Keratinocyte (primary cell): ENCODE data around the gene NPAS3. TPM values are rescaled to one million over a fixed set of nuclear protein-coding genes. Genes with fewer than 3 reads are reported as not detected.

ENCODE experiments used
- DNase-seq: peaks from one replicate; pipeline ENCODE4 v3.0.0-alpha.2; 2011; ENCODE audit warnings: low read depth, missing footprints, low spot score
- FAIRE-seq: peaks from 2 replicates; lab custom pipeline; 2011; peaks lifted over from hg19 to GRCh38; lab: Jason Lieb, UNC
- H2AFZ ChIP-seq: 2 replicates; pipeline ENCODE4 v1.6.0; 2012; ENCODE audit warnings: low read length, control low read depth, inconsistent platforms; ENCODE audit not compliant: control insufficient read depth
- H3K27ac ChIP-seq: 2 replicates; pipeline ENCODE4 v1.5.1; 2011; ENCODE audit warnings: low read length; ENCODE audit not compliant: control insufficient read depth, insufficient read depth
- H3K27me3 ChIP-seq: 3 replicates; pipeline ENCODE4 v1.6.0; 2011; ENCODE audit warnings: low read length; ENCODE audit not compliant: control insufficient read depth, insufficient read depth; ENCODE audit errors: extremely low read depth
- H3K36me3 ChIP-seq, 2 experiments: 2 replicates in 1 of 2; 3 replicates in 1 of 2; pipeline ENCODE4 v1.5.1; 2011; ENCODE audit warnings: low read length in 2 of 2, mild to moderate bottlenecking in 1 of 2; ENCODE audit not compliant: control insufficient read depth in 2 of 2, insufficient read depth in 2 of 2; ENCODE audit errors: extremely low read depth in 1 of 2
- H3K4me1 ChIP-seq: 3 replicates; pipeline ENCODE4 v1.5.1; 2011; ENCODE audit warnings: low read length; ENCODE audit not compliant: control insufficient read depth, insufficient read depth; ENCODE audit errors: extremely low read depth
- H3K4me2 ChIP-seq: 3 replicates; pipeline ENCODE4 v1.6.0; 2011; ENCODE audit warnings: low read depth, low read length; ENCODE audit not compliant: control insufficient read depth, insufficient read depth; ENCODE audit errors: extremely low read depth
- H3K4me3 ChIP-seq, 3 experiments: fragments of 200-600 bp in 1 of 3; sonication (generic) in 1 of 3; 2 replicates in 2 of 3; 3 replicates in 1 of 3; pipeline ENCODE4 v1.5.1; 2011 to 2016; ENCODE audit warnings: low read length in 3 of 3, mild to moderate bottlenecking in 3 of 3, control low read depth in 2 of 3, inconsistent platforms in 1 of 3, low read depth in 1 of 3, mixed read lengths in 1 of 3, mixed run types in 1 of 3, moderate library complexity in 1 of 3; ENCODE audit not compliant: control insufficient read depth in 2 of 3, insufficient read depth in 2 of 3; ENCODE audit errors: extremely low read depth in 1 of 3
- H3K79me2 ChIP-seq: 2 replicates; pipeline ENCODE4 v1.6.0; 2012; ENCODE audit warnings: low read length; ENCODE audit not compliant: control insufficient read depth, insufficient read depth
- H3K9ac ChIP-seq: 3 replicates; pipeline ENCODE4 v1.6.0; 2011; ENCODE audit warnings: low read length; ENCODE audit not compliant: control insufficient read depth, insufficient read depth; ENCODE audit errors: extremely low read depth
- H3K9me1 ChIP-seq: 3 replicates; pipeline ENCODE4 v1.6.0; 2011; ENCODE audit warnings: low read length; ENCODE audit not compliant: control insufficient read depth, insufficient read depth; ENCODE audit errors: extremely low read depth
- H3K9me3 ChIP-seq: 2 replicates; pipeline ENCODE4 v1.5.1; 2012; ENCODE audit warnings: low read depth, low read length; ENCODE audit not compliant: control insufficient read depth
- H4K20me1 ChIP-seq: 3 replicates; pipeline ENCODE4 v1.6.0; 2011; ENCODE audit warnings: low read length; ENCODE audit not compliant: control insufficient read depth, insufficient read depth; ENCODE audit errors: extremely low read depth
- EZH2 ChIP-seq: IDR thresholded peaks from one replicate; pipeline ENCODE4 v1.6.1; 2012; ENCODE audit warnings: inconsistent platforms, mild to moderate bottlenecking, low read length, moderate library complexity
- dilution Hi-C: fragments of 300-500 bp; cut with MboI; formaldehyde crosslinking; loops from one replicate; pipeline ENCODE4 v1.7.0; 2020; ENCODE audit warnings: low sequenced_read_pairs; ENCODE audit not compliant: extremely low pct_ligation_motif_present
- polyA plus RNA-seq, 5 experiments: library from polyadenylated mRNA; depleted of rRNA in 3 of 5; stranded (reverse) in 3 of 5; stranded (forward) in 1 of 5; unstranded in 1 of 5; fragments of >200 nt; gene quantifications; 1 replicate in 1 of 5; 2 replicates in 3 of 5; 3 replicates in 1 of 5; pipeline versions ENCODE4 v1.2.1 to v1.2.3, GENCODE V29; 2011 to 2012; ENCODE audit warnings: missing spikeins in 2 of 5, low read depth in 1 of 5, low replicate concordance in 1 of 5
- TF ChIP-seq, protein P1 (sequence below), 3 experiments: IDR thresholded peaks in 1 of 3; conservative IDR thresholded peaks in 1 of 3; optimal IDR thresholded peaks in 1 of 3; 2 replicates in 2 of 3; 3 replicates in 1 of 3; pipeline versions ENCODE3 to v1.5.1; 2011; ENCODE audit warnings: low read length in 3 of 3, mild to moderate bottlenecking in 3 of 3, moderate library complexity in 2 of 3, control low read depth in 1 of 3, inconsistent platforms in 1 of 3; ENCODE audit not compliant: insufficient read depth in 2 of 3; ENCODE audit errors: extremely low read depth in 1 of 3

Gene NPAS3
- polyA plus RNA-seq, 1 donor (not counting 4 experiments of a cell fraction or from before 2014, with no cell fraction given), result 0.07 TPM

DNA sequence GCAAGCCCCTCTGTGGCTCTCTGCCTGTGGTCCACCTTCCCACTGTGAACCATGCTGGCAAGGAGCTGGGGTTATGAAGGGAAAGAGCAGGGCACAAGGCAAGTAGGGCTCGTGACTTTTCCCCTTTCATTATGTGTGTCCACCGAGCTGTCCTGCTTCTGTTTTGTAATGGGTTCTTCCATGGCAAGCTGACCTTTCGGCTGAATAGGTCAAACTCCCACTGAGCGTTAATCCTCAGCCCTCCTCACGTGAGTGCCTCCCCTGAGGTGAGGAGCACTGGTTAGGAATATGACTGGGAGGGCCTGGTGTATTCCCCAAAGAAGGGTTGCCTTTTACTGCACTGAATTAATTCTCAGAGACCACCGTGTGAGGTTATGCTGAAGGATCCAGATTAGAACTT lies 424.3 kb downstream of the NPAS3 start:
- H3K27me3 ChIP-seq, result peaks cover 5% of the 10 kb centered on the region
- H3K27ac ChIP-seq, result no peak overlapping the region
- H3K9me3 ChIP-seq, result no peaks in the 10 kb centered on the region
- dilution Hi-C loops, result no loop called here
- no peak overlapping the region for H2AFZ ChIP-seq
- no peaks in the 10 kb centered on the region for H3K79me2 ChIP-seq
- no peak for TF ChIP-seq EZH2
- TF ChIP-seq, protein P1, sequence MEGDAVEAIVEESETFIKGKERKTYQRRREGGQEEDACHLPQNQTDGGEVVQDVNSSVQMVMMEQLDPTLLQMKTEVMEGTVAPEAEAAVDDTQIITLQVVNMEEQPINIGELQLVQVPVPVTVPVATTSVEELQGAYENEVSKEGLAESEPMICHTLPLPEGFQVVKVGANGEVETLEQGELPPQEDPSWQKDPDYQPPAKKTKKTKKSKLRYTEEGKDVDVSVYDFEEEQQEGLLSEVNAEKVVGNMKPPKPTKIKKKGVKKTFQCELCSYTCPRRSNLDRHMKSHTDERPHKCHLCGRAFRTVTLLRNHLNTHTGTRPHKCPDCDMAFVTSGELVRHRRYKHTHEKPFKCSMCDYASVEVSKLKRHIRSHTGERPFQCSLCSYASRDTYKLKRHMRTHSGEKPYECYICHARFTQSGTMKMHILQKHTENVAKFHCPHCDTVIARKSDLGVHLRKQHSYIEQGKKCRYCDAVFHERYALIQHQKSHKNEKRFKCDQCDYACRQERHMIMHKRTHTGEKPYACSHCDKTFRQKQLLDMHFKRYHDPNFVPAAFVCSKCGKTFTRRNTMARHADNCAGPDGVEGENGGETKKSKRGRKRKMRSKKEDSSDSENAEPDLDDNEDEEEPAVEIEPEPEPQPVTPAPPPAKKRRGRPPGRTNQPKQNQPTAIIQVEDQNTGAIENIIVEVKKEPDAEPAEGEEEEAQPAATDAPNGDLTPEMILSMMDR (optimal IDR thresholded peaks at IDR 0.05 in 1 of 3, IDR thresholded peaks at IDR 0.05 in 1 of 3, conservative IDR thresholded peaks at IDR 0.05 in 1 of 3; ENCODE audit: extremely low read depth in 1 of 3, insufficient read depth in 2 of 3, low read length in 3 of 3), result no peak
- no peak overlapping the region for H3K9ac ChIP-seq
- no peak overlapping the region for H3K4me2 ChIP-seq
- no peaks in the 10 kb centered on the region for H3K9me1 ChIP-seq
- H3K4me3 ChIP-seq, result no peak overlapping the region
- no peaks in the 10 kb centered on the region for H3K36me3 ChIP-seq
- FAIRE-seq (no peak), DNase-seq (no peak)
- no peaks in the 10 kb centered on the region for H4K20me1 ChIP-seq
- no peaks in the 10 kb centered on the region for H3K4me1 ChIP-seq

DNA sequence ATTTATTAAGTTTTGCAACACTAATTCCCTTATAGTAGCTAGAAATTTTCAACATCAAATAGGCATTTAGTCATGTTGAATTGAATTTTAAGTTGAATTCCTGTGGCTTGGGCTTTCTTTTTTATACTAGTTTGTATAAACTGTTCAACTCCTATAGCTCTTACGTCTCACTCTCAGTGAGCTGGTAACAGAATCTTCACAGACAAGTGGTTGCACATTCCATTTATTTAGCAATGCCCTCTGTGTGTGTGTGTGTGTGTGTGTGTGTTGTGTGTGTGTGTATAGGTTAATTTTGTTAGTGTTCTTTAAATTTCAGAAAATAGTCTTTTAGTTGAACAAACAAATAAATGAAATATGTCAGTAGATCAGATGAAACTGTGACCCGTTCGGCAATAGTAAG lies 425.0 kb downstream of the NPAS3 start:
- Histone ChIP-seq H3K4me2 (no peak overlapping the region), H3K9ac (no peak overlapping the region), H3K27ac (no peak overlapping the region), H3K79me2 (no peaks in the 10 kb centered on the region), H4K20me1 (no peaks in the 10 kb centered on the region), H2AFZ (no peak overlapping the region), H3K9me1 (no peaks in the 10 kb centered on the region), H3K9me3 (no peaks in the 10 kb centered on the region), H3K27me3 (peaks cover 5% of the 10 kb centered on the region), H3K36me3 (no peaks in the 10 kb centered on the region), H3K4me1 (no peaks in the 10 kb centered on the region), H3K4me3 (no peak overlapping the region)
- DNase-seq (no peak), FAIRE-seq (no peak)
- dilution Hi-C loops, result no loop called here
- TF ChIP-seq EZH2, result no peak
- TF ChIP-seq, protein P1 (optimal IDR thresholded peaks at IDR 0.05 in 1 of 3, IDR thresholded peaks at IDR 0.05 in 1 of 3, conservative IDR thresholded peaks at IDR 0.05 in 1 of 3; ENCODE audit: extremely low read depth in 1 of 3, insufficient read depth in 2 of 3, low read length in 3 of 3), result no peak
